Mucosa of gallbladder (tissue), 1 donor: Measurements from ENCODE around the gene FNIP1. TPM values are rescaled to one million over a fixed set of nuclear protein-coding genes. Genes with fewer than 3 reads are reported as not detected.
"Not testable (repeated sequence)": the region's sequence is repeated elsewhere in the genome, so short reads cannot be mapped to it uniquely, and the experiment has no call there.

Source experiments
- DNase-seq: peaks from one replicate; pipeline ENCODE4 v3.0.0-alpha.2; 2020; ENCODE audit warnings: low spot score
- total RNA-seq: library from RNA; stranded (reverse); gene quantifications from one replicate; pipeline ENCODE4 v1.2.1, GENCODE V29; 2021
- donor health status: DM: no; HTN: no; CAD: no.

FNIP1 gene
- total RNA-seq, 1 donor from 2014 or later: 36.1 TPM

- DNase-seq: no peak
Observed at GRCh38 chr5:131607903-131608540, 188.8 kb downstream of the FNIP1 start.

- DNase-seq: no peak
Observed at GRCh38 chr5:131607418-131607817, 189.4 kb downstream of the FNIP1 start.

GRCh38 chr5:131605086-131605485, 191.7 kb downstream of the FNIP1 start:
- DNase-seq: no peak

- no peak for DNase-seq
Observed at GRCh38 chr5:131595088-131596033, 201.5 kb downstream of the FNIP1 start.

GRCh38 chr5:131593921-131594320, 202.9 kb downstream of the FNIP1 start:
- no peak for DNase-seq

- DNase-seq: not testable (repeated sequence)
Observed at GRCh38 chr5:131593436-131593835, 203.4 kb downstream of the FNIP1 start.

Other genes with a start within 250 kb of the FNIP1 start
- gene RAPGEF6, start 161.8 kb downstream of the FNIP1 start, total RNA-seq: 19.4 TPM
- gene MEIKIN, start 148.6 kb upstream of the FNIP1 start, total RNA-seq: not detected
- gene ACSL6, start 214.6 kb upstream of the FNIP1 start, total RNA-seq: 1.5 TPM